Fibroblast of lung (primary cell): ENCODE results near the gene DOCK8.

Experiments used
- CTCF ChIP-seq, 2 donors: IDR thresholded peaks in 1 of 2; conservative IDR thresholded peaks in 1 of 2; 1 replicate in 1 of 2; 2 replicates in 1 of 2; pipeline ENCODE4 v1.5.1; 2011 to 2012; ENCODE audit warnings: low read length in 2 of 2, control low read depth in 1 of 2, inconsistent platforms in 1 of 2, low read depth in 1 of 2, mild to moderate bottlenecking in 1 of 2
- EZH2 ChIP-seq: IDR thresholded peaks from 2 replicates; pipeline ENCODE4 v1.5.1; 2012; ENCODE audit warnings: low read length, control low read depth, mild to moderate bottlenecking; ENCODE audit errors: missing control alignments

- TF ChIP-seq CTCF (conservative IDR thresholded peaks at IDR 0.05 in 1 of 2, IDR thresholded peaks at IDR 0.05 in 1 of 2; ENCODE audit: low read depth in 1 of 2, low read length in 2 of 2) = no peak
- TF ChIP-seq EZH2 = no peak
These were observed 230.4 kb downstream of the DOCK8 start for GRCh38 chr9:445033-445432.
